HFF-Myc (cell line): Measurements from ENCODE around the gene C4B.
"Not testable (repeated sequence)": the region's sequence is repeated elsewhere in the genome, so short reads cannot be mapped to it uniquely, and the experiment has no call there.

ENCODE experiments used
- DNase-seq: peaks from one replicate; pipeline ENCODE4 v3.0.0-alpha.2; 2011; ENCODE audit warnings: low read depth; ENCODE audit errors: extremely low read depth
- H3K4me3 ChIP-seq: replicated peaks from 2 replicates; pipeline ENCODE4 v1.5.1; 2011; ENCODE audit warnings: low read depth, mild to moderate bottlenecking, control low read depth, low read length
- TF ChIP-seq, protein P1 (sequence below): IDR thresholded peaks from 2 replicates; pipeline ENCODE4 v1.5.1; 2012; ENCODE audit warnings: mild to moderate bottlenecking, low read depth, low read length, control low read depth; ENCODE audit errors: missing control alignments

The C4B gene

DNA sequence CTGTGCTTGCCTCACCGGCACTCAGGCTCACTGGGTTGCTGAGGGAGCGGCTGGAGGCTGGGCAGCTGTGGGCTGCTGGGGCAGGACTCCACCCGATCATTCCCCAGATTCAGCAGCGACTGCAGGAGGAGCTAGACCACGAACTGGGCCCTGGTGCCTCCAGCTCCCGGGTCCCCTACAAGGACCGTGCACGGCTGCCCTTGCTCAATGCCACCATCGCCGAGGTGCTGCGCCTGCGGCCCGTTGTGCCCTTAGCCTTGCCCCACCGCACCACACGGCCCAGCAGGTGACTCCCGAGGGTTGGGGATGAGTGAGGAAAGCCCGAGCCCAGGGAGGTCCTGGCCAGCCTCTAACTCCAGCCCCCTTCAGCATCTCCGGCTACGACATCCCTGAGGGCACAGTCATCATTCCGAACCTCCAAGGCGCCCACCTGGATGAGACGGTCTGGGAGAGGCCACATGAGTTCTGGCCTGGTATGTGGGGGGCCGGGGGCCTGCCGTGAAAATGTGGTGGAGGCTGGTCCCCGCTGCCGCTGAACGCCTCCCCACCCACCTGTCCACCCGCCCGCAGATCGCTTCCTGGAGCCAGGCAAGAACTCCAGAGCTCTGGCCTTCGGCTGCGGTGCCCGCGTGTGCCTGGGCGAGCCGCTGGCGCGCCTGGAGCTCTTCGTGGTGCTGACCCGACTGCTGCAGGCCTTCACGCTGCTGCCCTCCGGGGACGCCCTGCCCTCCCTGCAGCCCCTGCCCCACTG lies 25.9 kb downstream of the C4B start:
- H3K4me3 ChIP-seq, DNase-seq: not testable (repeated sequence)

DNA sequence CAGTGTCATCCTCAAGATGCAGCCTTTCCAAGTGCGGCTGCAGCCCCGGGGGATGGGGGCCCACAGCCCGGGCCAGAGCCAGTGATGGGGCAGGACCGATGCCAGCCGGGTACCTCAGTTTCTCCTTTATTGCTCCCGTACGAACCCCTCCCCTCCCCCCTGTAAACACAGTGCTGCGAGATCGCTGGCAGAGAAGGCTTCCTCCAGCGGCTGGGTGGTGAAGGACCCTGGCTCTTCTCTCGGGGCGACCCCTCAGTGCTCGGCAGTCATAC lies 26.4 kb downstream of the C4B start:
- not testable (repeated sequence) for DNase-seq, H3K4me3 ChIP-seq

DNA sequence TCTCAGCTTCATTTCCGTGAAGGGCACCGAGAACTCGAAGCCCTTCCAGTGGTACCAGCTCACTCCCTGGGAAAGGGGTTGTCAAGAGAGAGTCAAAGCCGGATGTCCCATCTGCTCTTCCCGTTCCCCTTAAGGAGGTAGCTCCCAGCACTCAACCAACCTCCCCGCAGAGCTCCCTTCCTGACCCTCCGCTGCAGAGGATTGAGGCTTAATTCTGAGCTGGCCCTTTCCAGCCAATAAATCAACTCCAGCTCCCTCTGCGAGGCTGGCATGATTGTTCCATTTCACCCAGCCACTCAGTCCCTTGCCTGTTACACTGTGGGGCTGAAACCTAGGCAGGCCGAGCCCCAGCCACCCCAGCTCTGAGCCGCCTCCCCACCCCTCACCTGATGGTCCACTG lies 26.8 kb downstream of the C4B start:
- H3K4me3 ChIP-seq, DNase-seq: not testable (repeated sequence)

DNA sequence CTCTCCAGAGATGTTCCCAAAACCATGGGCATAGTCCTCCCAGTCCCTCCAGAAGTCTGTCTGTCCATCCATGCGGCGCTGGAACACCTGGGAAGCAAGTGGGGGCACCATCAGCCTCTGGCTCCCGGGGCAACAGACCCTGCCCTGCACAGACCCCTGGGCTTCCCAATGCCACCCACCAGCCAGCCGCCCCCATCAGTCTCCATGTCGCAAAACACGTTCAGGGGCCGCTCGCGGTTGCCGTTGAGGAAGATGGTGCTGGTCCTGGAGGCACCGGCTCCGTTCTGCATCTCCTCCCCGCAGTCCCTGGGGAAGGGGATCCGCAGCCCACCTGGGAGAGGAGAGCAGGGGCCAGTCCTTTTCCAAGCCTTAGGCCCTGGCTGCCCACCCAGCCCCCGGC lies 27.7 kb downstream of the C4B start:
- not testable (repeated sequence) for DNase-seq, H3K4me3 ChIP-seq

DNA sequence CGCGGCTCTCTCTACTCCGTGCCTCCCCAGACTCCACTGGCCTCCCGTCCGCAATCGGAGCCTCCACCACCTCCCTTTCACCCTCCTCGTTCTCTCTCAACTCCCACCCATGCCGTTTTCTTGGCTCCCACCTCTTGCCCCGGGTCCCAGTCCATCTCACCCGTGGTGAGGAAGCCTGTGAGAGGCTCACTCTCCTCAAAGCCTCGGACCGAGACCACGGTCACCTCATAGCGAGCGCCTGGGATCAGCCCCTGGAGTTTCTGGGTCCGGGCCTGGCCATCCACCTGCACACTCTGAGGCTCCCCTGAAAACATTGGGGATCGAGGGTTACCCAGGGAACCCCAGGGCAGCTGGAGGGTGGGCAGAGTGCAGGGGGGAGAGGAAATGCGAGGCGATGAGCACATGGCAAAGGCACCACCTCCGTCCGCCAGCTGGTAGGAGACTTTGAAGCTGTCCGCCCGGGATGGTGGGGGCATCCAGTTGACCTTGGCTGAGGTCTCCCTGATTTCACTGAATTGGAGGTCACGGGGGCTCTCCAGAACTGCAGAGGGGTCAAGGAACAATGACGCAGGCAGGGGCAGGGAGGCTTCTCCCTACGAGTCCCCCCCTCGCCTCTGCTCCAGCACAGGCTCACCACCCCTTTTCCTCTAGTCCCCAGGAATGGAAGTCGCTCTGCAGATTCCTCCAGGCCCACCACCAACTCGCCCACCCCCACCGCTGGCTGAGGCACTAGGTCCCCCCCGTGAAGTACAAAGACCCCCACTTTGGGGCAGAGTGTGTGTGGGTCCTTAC lies 29.2 kb downstream of the C4B start:
- not testable (repeated sequence) for DNase-seq, H3K4me3 ChIP-seq

DNA sequence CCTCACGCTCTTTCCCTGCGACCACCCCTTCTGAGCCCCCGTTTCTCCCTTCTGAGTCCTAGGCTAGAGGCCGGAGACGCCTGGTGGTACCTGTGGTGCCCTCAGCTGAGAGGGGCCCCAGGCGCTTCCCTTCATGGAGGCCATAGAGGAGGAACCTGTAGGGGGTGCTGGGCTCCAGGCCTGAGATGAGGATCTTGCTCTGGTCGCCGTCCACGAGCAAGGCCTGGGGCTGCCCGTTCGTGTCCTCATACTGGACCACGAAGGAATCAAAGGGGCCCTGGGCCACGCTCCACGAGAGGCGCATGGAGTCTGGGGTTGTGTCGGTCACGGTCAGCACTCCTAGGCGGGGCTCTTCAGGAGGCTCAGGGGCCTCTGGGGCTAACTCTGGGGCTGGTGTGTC lies 30.3 kb downstream of the C4B start:
- DNase-seq, H3K4me3 ChIP-seq: not testable (repeated sequence)

DNA sequence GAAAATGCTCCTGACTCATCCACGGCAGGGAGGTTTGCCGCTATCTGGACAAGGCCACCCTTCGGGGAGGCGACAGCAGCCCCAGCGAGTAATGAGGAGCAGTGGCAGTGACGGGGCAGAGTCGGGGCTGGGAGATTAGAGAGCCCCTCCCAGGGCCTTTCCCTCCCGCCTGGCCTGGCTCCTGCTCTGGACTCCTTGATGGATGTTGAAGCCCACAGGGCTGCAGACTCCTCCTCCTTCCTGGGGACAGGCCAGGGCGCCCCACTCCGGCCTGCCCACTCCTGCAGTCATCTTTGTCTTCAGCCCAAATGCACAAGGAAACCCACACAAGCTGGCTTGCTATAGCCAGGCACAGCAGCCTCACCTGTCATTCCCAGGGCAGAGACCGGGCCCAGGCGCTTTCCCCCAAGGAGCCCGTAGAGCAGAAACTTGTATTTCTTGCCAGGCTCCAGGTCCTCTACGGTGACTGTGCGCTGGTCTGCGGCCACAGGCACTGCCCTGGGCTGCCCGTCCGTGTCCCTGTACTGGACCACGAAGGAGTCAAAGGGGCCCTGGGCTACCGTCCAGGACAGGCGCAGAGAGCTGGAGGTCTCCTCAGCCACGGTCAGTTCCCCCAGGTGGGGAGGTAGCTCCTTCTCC lies 31.3 kb downstream of the C4B start:
- DNase-seq: no peak
- TF ChIP-seq, protein P1, sequence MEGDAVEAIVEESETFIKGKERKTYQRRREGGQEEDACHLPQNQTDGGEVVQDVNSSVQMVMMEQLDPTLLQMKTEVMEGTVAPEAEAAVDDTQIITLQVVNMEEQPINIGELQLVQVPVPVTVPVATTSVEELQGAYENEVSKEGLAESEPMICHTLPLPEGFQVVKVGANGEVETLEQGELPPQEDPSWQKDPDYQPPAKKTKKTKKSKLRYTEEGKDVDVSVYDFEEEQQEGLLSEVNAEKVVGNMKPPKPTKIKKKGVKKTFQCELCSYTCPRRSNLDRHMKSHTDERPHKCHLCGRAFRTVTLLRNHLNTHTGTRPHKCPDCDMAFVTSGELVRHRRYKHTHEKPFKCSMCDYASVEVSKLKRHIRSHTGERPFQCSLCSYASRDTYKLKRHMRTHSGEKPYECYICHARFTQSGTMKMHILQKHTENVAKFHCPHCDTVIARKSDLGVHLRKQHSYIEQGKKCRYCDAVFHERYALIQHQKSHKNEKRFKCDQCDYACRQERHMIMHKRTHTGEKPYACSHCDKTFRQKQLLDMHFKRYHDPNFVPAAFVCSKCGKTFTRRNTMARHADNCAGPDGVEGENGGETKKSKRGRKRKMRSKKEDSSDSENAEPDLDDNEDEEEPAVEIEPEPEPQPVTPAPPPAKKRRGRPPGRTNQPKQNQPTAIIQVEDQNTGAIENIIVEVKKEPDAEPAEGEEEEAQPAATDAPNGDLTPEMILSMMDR: no peak
- H3K4me3 ChIP-seq: no peak overlapping the region

DNA sequence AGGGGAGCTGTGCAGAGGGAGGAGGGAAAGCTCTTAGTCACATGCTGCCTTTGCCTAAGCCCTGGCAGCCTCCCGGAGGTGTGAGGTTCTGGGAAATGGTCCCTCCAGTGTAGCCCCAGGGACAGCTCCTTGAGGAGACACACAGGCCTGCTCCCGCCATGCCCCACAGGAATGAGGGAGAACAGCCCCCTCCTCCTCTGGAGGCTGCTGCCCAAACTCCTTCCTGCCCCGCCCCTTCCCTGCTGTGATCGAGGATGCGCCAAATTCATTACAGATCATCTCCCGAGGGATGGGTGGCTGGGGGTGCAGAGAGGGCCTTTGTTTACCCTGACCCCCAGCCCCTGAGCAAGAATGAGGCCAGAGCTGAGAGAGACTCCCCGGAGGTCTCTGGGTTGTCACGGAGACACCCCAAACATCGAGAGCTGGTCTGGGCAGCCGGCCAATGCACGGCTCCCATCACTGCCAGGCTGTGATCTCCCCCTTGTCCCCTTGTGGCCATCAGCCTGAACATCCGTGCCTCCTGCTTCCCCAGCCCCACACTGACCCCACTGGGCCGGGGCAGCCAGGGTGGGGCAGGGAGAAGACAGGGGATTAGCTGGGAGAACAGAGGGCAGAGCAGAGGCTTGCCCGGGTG lies 32.0 kb downstream of the C4B start:
- TF ChIP-seq, protein P1: no peak
- no peak overlapping the region for H3K4me3 ChIP-seq
- DNase-seq: no peak

DNA sequence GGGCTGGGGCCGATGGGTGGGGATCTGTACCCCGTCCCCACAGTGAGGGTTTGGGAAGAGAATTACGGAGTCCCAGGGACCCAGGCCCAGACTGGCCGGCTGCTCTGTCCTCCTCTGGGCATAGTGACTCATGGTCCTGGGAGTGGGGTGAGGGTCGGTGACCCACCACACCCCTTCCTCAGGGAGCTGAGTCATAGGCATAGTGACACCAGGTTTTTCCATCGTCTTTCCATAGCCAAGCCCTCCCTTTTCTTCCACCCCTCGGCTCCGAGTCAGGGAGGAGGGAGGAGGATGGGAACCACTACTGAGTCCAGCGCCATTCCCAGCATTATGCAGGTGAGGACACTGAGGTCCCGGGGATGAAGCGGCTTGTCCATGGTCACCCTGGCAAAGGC lies 32.5 kb downstream of the C4B start:
- H3K4me3 ChIP-seq: no peak overlapping the region
- no peak for DNase-seq
- TF ChIP-seq, protein P1: no peak

DNA sequence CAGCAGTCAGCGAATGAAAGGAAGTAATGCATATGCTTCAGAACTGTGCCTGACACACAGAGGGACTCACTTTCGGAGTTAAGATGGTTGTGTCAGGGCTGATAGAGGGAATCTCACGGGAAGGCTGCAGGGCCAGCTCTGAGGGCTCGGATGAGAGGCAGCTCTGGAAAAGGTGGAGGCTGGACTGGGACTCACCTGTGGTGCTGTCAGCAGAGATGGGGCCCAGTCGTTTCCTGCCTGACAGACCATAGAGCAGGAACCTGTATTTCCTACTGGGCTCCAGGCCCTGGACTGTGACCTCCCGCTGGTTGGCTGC lies 32.9 kb downstream of the C4B start:
- H3K4me3 ChIP-seq: no peak overlapping the region
- TF ChIP-seq, protein P1: no peak
- DNase-seq: no peak
